Cardiac fibroblast (primary cell): ENCODE results near the gene HOXA2.

Experiments
- DNase-seq, 2 donors: peaks; one replicate each; pipeline versions ENCODE4 v3.0.0 to v3.0.0-alpha.2; 2010; ENCODE audit warnings: low read depth in 2 of 2
- H3K4me3 ChIP-seq, 2 donors: replicated peaks in 1 of 2; 1 replicate in 1 of 2; 2 replicates in 1 of 2; pipeline ENCODE4 v1.5.1; 2011; ENCODE audit warnings: low read depth in 2 of 2, low read length in 2 of 2, mild to moderate bottlenecking in 2 of 2, moderate library complexity in 1 of 2
- TF ChIP-seq, protein P1 (sequence below): IDR thresholded peaks from one replicate; pipeline ENCODE4 v1.5.1; 2011; ENCODE audit warnings: low read depth, mild to moderate bottlenecking, low read length, inconsistent platforms

Gene HOXA2

DNA sequence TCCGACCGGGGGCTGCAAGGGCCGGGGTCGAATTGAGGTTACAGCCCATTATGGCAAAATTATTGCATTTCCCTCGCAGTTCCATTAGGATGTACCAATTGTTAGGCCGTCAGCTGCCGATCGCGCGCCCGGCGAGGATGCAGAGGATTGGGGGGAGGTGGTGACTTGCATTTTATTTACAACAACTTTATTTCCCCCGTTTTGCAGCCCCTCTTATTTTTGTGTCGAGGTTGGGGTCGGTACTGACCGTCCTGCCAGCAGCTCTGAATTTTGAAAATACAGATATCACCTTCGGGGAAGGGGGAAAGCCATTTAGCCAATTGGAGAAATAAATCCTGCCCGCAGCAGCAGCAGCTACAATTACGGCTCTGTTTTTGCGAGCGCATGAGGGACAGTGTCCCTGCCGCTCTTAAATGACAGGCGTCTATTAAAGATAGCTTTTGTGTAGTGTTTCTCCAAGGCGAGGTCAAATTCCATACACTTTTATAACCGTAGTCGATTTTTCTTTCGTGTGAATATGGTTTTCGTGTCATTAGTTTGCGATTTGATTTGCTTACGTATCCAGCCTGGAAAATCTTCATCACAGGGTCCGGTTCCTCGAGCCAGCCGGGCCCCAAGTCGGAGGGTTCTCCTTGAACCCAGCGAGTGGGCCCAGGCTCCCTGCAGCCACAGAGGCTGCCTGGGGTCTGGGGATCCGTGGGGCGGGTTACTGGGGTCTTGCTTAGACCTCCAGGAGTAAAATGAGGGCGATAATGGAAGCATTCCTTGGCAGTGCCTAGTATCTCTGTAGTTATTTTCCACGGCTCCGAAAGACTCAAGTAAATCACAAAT is 41.7 kb upstream of the HOXA2 start:
- H3K4me3 ChIP-seq, result no peak overlapping the region
- DNase-seq, result no peak
- TF ChIP-seq, protein P1, sequence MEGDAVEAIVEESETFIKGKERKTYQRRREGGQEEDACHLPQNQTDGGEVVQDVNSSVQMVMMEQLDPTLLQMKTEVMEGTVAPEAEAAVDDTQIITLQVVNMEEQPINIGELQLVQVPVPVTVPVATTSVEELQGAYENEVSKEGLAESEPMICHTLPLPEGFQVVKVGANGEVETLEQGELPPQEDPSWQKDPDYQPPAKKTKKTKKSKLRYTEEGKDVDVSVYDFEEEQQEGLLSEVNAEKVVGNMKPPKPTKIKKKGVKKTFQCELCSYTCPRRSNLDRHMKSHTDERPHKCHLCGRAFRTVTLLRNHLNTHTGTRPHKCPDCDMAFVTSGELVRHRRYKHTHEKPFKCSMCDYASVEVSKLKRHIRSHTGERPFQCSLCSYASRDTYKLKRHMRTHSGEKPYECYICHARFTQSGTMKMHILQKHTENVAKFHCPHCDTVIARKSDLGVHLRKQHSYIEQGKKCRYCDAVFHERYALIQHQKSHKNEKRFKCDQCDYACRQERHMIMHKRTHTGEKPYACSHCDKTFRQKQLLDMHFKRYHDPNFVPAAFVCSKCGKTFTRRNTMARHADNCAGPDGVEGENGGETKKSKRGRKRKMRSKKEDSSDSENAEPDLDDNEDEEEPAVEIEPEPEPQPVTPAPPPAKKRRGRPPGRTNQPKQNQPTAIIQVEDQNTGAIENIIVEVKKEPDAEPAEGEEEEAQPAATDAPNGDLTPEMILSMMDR, result no peak

DNA sequence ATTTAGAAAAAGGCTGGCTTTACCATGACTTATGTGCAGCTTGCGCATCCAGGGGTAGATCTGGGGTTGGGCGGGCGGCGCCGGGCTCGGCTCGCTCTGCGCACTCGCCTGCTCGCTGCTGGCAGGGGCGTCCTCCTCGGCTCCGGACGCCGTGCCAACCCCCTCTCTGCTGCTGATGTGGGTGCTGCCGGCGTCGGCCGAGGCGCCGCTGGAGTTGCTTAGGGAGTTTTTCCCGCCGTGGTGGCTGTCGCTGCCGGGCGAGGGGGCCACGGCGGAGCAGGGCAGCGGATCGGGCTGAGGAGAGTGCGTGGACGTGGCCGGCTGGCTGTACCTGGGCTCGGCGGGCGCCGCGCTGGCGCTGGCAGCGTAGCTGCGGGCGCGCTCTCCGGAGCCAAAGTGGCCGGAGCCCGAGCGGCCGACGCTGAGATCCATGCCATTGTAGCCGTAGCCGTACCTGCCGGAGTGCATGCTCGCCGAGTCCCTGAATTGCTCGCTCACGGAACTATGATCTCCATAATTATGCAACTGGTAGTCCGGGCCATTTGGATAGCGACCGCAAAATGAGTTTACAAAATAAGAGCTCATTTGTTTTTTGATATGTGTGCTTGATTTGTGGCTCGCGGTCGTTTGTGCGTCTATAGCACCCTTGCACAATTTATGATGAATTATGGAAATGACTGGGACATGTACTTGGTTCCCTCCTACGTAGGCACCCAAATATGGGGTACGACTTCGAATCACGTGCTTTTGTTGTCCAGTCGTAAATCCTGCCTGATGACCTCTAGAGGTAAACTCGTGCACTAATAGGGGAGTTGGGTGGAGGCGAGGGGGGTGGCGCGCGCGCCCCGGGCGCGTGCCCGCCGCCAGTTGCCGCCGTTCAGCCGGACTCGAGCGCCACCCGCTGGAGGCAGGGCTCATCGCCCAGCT is 40.8 kb upstream of the HOXA2 start, which contains the start of gene HOXA5:
HOXA5 (minus strand) TSS at position 659 of the 927 bp plus-strand sequence; CDS start at position 585, 74 bp downstream.
- TF ChIP-seq, protein P1, result peak; percentile 21
- H3K4me3 ChIP-seq, result peak within 1 kb of the TSS; percentile 21 to 36
- peak; percentile 62 to 73 for DNase-seq

DNA sequence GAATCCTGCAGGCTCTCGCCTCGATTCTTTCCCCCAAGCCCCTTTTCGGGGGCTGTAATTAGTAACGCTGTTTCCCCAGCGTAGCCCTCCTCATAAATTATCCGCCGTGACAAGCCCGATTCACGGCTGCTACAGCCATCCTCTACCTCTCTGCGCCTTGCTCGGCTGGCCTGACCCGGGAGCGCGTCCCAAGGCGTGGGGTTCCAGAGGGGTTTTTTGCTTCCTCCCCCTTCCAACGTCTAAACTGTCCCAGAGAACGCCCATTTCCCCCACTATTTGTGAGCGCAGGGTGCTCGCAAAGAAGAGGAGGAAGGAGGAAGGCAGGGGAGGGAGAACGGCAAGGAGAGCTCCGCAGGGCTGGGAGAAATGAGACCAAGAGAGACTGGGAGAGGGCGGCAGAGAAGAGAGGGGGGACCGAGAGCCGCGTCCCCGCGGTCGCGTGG is 40.1 kb upstream of the HOXA2 start:
- no peak for DNase-seq
- TF ChIP-seq, protein P1, result no peak
- peak overlapping the region; percentile 21 to 36 for H3K4me3 ChIP-seq

DNA sequence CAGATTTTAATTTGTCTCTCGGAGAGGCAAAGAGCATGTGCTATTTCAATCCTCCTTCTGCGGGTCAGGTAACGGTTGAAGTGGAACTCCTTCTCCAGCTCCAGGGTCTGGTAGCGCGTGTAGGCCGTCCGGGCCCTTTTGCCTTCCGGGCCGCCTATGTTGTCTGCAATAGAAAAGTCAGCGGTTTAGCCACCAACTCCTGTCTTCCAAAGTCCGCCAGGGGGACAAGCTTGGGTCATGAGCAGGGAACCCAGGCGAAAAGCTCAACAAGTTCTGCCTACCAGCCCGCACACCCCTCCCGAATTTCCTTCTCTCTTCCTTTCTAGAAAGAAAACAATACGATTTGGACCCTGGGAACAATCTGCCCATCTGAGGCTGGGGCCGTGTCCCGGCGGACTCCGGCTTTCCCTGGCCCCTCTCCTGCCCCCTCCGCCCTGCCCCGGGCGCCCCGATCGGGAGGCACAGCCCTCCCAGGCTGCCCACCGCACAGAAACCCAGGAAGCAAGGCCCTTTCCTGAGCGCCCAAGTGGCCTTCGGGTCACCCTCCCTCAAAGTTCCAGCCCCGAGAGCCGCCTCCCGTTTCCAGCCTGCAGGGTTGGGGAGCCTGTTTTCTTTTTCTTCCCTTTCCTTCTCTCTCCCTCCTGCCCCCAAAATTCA is 39.6 kb upstream of the HOXA2 start:
- DNase-seq, result no peak
- peak overlapping the region; percentile 21 to 36 for H3K4me3 ChIP-seq
- TF ChIP-seq, protein P1, result no peak

DNA sequence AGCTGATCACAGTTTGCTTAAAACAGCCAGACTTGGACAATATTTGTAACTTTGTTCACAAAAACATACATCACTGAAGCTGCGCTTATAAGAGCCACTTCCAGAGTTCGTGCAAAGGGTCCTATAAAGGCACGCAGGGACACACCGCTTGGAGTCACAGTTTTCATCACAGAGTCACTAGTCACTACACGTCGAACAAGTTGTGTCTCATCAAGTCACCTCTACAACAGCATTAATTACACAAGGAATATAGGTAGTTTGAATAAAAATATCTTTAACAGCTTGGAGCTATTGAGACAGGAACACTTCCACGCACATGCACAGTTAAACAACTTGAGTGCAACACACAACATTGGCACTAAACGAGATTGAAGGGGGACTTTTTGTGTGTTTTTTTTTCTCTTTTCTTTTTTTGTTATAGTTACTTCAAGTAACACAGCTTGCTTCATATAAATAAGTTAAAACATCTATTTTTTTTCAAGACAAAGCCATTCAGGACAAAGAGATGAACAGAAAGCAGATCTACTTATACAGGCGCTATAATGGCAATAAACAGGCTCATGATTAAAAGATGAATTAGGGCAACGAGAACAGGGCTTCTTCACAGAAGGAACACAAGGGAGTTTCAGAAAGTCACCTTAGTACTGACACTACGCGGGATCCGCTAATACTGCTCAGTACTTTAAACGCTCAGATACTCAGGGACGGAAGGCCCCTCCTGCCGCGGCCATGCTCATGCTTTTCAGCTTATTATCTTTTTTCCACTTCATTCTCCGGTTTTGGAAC is 38.8 kb upstream of the HOXA2 start:
- no peak overlapping the region for H3K4me3 ChIP-seq
- TF ChIP-seq, protein P1, result no peak
- DNase-seq, result no peak
